Smooth muscle cell (in vitro differentiated cells): ENCODE results near the gene ADCYAP1R1. TPM values are rescaled to one million over a fixed set of nuclear protein-coding genes. Genes with fewer than 3 reads are reported as not detected.

Experiments
- DNase-seq: peaks from one replicate; lab custom pipeline; 2025; ENCODE audit not compliant: unreplicated experiment; lab: John Stamatoyannopoulos, UW
- H2AFZ ChIP-seq: fragments of 200-600 bp; sonication (generic); 2 replicates; pipeline ENCODE4 v1.6.0; 2016; ENCODE audit warnings: antibody characterized with exemption, low read depth, mild to moderate bottlenecking
- H3F3A ChIP-seq: fragments of 200-600 bp; sonication (generic); 2 replicates; pipeline ENCODE4 v1.6.0; 2017; ENCODE audit warnings: antibody characterized with exemption, low read depth
- H3K27ac ChIP-seq: fragments of 200-600 bp; sonication (generic); 2 replicates; pipeline ENCODE4 v1.5.1; 2016; ENCODE audit warnings: low read depth, mild to moderate bottlenecking
- H3K27me3 ChIP-seq: fragments of 200-600 bp; sonication (generic); 2 replicates; pipeline ENCODE4 v1.6.1; 2016; ENCODE audit warnings: low read depth, mild to moderate bottlenecking
- H3K36me3 ChIP-seq: fragments of 200-600 bp; sonication (generic); 2 replicates; pipeline ENCODE4 v1.5.1; 2016; ENCODE audit warnings: low read depth
- H3K4me1 ChIP-seq: fragments of 200-600 bp; sonication (generic); 2 replicates; pipeline ENCODE4 v1.5.1; 2016; ENCODE audit warnings: low read depth
- H3K4me2 ChIP-seq: fragments of 200-600 bp; sonication (generic); 2 replicates; pipeline ENCODE4 v1.6.0; 2016; ENCODE audit warnings: mild to moderate bottlenecking
- H3K4me3 ChIP-seq: fragments of 200-600 bp; sonication (generic); 2 replicates; pipeline ENCODE4 v1.5.1; 2016; ENCODE audit warnings: mild to moderate bottlenecking
- H3K79me2 ChIP-seq: fragments of 200-600 bp; sonication (generic); 2 replicates; pipeline ENCODE4 v1.6.0; 2016; ENCODE audit warnings: low read depth, mild to moderate bottlenecking
- H3K9ac ChIP-seq: fragments of 200-600 bp; sonication (generic); 2 replicates; pipeline ENCODE4 v1.6.0; 2016; ENCODE audit warnings: low read depth
- H3K9me3 ChIP-seq: fragments of 200-600 bp; sonication (generic); replicated peaks from 2 replicates; pipeline ENCODE4 v1.5.1; 2016; ENCODE audit warnings: low read depth
- H4K20me1 ChIP-seq: fragments of 200-600 bp; sonication (generic); 2 replicates; pipeline ENCODE4 v1.6.0; 2016; ENCODE audit warnings: low read depth
- WGBS: methylation state at CpG from one replicate; pipeline ENCODE4 v1.1.7; 2016; ENCODE audit warnings: low lambda C conversion rate; 5-methylcytosine and 5-hydroxymethylcytosine counted together
- polyA plus RNA-seq: library from polyadenylated mRNA; unstranded; fragments of >200 nt; fragmentation: Nextera tagmentation; extraction: Ambion mirVana; gene quantifications from 2 replicates; pipeline ENCODE4 v1.2.1, GENCODE V29; 2016
- total RNA-seq: library from RNA; depleted of rRNA; stranded (reverse); fragments of >200 nt; gene quantifications from 2 replicates; pipeline ENCODE4 v1.2.3, GENCODE V29; 2014
- TF ChIP-seq, protein P1 (sequence below): fragments of 200-600 bp; sonication (generic); IDR thresholded peaks from 2 replicates; pipeline ENCODE4 v1.5.1; 2017; ENCODE audit warnings: borderline replicate concordance, mild to moderate bottlenecking, antibody characterized with exemption; ENCODE audit not compliant: insufficient read depth, poor library complexity, severe bottlenecking

ADCYAP1R1 gene
- total and polyA plus RNA-seq, 2 experiments from 2014 or later, result not detected

DNA sequence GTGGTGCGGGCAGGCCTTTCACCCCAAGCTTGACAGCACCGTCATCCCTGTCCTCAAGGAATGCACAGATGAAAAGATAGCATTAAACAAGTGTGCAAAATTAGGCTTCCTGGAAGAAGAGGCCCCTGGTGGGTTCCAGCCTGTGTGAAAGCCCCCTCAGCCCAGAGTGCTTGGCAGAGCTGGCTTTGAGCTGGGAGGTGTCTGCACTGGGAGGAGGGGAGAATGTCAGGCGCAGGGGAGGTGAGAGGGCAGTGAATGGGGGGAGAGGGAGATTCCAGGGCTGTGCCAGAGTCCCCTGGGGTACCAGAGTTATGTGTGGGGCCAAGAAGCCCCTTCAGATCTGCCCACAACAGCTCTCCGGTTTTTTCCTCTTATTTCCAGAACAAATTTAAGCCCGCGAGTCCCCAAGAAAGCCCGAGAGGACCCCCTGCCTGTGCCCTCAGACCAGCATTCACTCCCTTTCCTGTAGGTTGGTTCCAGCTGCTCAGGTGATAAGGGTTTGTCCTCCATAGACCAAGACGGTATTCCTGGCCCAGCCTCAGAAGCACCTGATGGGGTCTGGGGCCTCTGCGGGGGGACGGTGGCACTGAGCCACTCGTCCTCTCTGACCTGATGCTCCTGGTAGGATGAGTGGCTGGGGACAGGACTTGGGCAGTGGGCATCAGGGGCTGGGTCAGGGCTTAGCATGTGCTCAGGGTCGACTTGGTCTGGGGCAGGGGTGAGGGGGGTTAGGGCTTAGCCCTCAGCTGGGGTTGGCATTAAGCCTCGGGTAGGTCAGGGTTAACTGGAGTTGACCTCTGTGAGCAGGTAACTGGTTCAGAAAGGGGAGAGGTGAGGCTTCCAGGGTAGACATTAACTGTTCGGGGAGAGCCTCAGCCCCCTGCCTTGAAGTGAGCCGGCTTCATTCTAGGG, 43.4 kb downstream of the ADCYAP1R1 start:
- Histone ChIP-seq H3F3A (no peaks in the 10 kb centered on the region), H3K9ac (no peak overlapping the region), H3K9me3 (no peaks in the 10 kb centered on the region), H3K79me2 (no peaks in the 10 kb centered on the region), H3K4me1 (peaks cover 5% of the 10 kb centered on the region), H3K36me3 (no peaks in the 10 kb centered on the region), H3K4me3 (no peak overlapping the region), H2AFZ (no peak overlapping the region), H3K27ac (no peak overlapping the region), H4K20me1 (no peaks in the 10 kb centered on the region), H3K4me2 (no peak overlapping the region), H3K27me3 (peaks cover 27% of the 10 kb centered on the region)
- TF ChIP-seq, protein P1, sequence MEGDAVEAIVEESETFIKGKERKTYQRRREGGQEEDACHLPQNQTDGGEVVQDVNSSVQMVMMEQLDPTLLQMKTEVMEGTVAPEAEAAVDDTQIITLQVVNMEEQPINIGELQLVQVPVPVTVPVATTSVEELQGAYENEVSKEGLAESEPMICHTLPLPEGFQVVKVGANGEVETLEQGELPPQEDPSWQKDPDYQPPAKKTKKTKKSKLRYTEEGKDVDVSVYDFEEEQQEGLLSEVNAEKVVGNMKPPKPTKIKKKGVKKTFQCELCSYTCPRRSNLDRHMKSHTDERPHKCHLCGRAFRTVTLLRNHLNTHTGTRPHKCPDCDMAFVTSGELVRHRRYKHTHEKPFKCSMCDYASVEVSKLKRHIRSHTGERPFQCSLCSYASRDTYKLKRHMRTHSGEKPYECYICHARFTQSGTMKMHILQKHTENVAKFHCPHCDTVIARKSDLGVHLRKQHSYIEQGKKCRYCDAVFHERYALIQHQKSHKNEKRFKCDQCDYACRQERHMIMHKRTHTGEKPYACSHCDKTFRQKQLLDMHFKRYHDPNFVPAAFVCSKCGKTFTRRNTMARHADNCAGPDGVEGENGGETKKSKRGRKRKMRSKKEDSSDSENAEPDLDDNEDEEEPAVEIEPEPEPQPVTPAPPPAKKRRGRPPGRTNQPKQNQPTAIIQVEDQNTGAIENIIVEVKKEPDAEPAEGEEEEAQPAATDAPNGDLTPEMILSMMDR, result no peak
- no peak for DNase-seq
- 92% methylated on average over 15 of the region's 15 CpGs for WGBS

DNA sequence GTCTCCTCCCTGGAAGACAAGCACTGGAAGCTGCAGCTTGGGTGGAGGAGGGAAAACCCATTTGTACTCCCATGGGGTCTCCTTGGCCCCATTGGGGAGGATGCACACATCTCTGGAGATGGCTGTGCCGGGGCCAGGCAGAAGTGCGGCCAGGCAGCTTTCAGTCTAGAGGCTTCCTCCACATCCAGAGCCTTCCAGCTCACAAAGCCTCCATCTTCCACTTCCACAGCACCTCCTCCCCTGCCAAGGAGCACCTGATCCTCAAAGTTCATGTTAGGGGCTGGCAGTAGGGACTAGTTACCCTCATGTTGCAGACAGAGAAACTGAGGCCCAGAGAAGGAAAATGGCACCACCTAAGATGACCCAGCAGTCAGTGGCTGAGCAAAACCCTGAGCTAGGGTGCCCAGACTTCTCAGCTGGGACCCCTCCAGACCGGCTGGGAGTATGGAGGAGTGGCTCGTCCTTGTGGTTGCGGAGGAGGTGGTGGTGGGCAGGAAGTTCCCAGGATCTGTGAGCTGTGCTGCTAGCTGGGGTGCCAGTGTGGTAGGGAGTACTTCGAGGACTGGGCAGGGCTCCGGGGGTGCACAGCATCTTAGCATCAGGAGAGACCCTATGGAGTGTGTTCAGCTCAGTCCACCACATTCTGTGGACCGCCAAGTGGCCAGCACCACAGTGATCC, 44.2 kb downstream of the ADCYAP1R1 start:
- H3K36me3 ChIP-seq, result no peaks in the 10 kb centered on the region
- TF ChIP-seq, protein P1, result no peak
- no peak overlapping the region for H3K4me3 ChIP-seq
- DNase-seq, result no peak
- no peaks in the 10 kb centered on the region for H4K20me1 ChIP-seq
- no peak overlapping the region for H3K4me2 ChIP-seq
- H3F3A ChIP-seq, result no peaks in the 10 kb centered on the region
- no peaks in the 10 kb centered on the region for H3K9me3 ChIP-seq
- H3K4me1 ChIP-seq, result peaks cover 5% of the 10 kb centered on the region
- H3K79me2 ChIP-seq, result no peaks in the 10 kb centered on the region
- no peak overlapping the region for H3K27ac ChIP-seq
- 60% methylated on average over 6 of the region's 8 CpGs for WGBS
- peaks cover 27% of the 10 kb centered on the region for H3K27me3 ChIP-seq
- H2AFZ ChIP-seq, result no peak overlapping the region
- H3K9ac ChIP-seq, result no peak overlapping the region

GRCh38 chr7:31096877-31097258, 44.8 kb downstream of the ADCYAP1R1 start:
- no peak overlapping the region for H3K4me3 ChIP-seq
- H3F3A ChIP-seq, result no peaks in the 10 kb centered on the region
- H3K9ac ChIP-seq, result no peak overlapping the region
- H3K4me2 ChIP-seq, result no peak overlapping the region
- WGBS, result 83% methylated on average over 6 of the region's 6 CpGs
- peaks cover 5% of the 10 kb centered on the region for H3K4me1 ChIP-seq
- no peaks in the 10 kb centered on the region for H3K36me3 ChIP-seq
- H3K79me2 ChIP-seq, result no peaks in the 10 kb centered on the region
- H3K27me3 ChIP-seq, result peaks cover 27% of the 10 kb centered on the region
- no peaks in the 10 kb centered on the region for H3K9me3 ChIP-seq
- DNase-seq, result no peak
- no peaks in the 10 kb centered on the region for H4K20me1 ChIP-seq
- no peak overlapping the region for H2AFZ ChIP-seq
- TF ChIP-seq, protein P1, result no peak
- H3K27ac ChIP-seq, result no peak overlapping the region
